Measurements from ENCODE around the gene GNAT2.

Gene GNAT2

DNA sequence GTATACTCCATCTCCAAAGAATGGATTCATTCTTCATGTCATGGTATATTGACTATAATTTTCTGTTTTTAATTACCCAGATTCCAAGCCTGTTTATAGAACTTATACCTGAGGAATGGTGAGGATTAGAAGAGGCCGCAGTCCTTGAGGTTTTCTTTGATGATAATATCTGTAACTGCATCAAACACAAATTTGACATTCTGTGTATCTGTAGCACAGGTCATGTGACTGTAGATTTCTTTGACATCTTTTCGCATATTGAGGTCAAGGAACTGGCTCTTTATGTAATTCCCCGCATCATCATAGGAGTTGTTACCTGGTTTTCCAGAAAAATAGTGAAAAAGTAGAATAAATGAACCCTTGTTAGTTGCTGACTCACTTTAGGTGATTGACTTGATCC is 16.2 kb downstream of the GNAT2 start:
- no peak for DNase-seq

DNA sequence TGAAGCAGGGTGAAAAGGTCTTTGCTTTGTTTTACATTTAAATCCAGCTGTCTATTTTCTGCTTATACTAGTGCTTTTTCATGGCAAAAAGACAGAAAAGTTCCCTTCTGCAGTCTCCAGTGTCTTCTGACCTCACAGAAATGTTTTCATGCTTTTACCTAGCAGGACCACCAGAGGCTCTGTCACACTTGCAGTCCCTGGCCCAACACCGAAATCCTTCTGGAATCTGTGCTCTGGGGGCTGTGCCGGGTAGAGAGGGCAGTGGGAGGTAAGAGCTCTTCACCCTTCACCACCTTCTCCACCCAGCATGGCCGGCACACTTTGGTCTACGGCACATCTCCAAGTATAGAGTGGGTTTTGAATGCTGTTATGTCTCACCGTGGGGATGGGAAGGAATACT is 20.8 kb downstream of the GNAT2 start:
- peak; percentile 39 for DNase-seq

DNA sequence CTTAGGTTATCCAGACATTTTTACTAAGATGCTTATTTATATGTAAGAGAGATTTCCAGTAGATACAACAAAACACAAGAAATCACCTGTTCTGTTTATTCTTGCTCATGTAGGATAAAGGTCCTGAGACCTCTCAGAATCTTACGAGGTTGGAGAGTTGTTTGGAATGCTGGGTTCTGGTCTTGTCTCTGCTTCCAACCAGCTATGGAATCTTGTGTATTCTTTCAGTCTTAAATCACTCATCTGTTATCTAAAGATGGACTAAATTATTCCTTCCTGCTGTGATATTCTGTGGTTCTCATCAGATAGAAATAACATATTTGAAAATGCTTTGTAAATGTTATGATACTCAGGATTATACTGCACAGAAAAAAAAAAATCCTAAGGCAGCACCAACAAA is 21.3 kb downstream of the GNAT2 start:
- no peak for DNase-seq

DNA sequence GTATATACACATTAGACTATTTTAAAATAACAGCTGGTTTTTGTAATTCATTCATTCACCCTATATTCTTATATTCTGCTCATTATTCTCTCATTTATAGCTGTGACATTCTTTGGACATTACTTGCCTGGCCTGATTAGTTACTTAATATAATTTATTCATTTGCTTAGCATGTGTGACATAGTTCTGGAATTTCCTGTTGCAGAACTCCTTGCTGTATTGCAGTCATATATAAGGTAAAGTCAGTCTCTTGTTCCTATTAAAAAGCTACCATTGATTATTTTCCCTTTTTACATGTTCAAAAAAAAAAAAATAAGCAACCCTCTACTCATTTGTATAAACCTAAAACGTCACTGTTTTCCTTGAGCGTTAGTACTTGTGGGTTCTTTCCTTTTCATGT is 23.9 kb downstream of the GNAT2 start:
- no peak for DNase-seq

DNA sequence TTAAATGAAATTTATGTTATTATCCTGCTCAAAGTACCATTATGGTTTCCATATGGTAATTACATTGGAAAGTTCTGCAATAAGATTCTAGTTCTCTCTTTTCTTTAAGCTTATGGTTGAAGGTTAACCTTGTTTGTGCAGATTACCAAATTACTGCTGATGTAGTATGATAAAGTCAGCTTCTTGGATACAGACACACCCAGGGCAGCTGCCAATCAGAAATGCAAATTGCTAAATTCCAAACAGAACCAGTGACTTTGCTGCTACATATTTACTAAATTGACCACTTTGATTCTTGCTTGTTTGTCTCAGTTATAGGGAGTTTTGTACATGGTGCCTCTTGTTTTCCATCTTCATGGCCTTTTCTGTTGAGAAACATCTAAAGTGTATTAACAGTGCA is 26.5 kb downstream of the GNAT2 start:
- DNase-seq = peak; percentile 28

DNA sequence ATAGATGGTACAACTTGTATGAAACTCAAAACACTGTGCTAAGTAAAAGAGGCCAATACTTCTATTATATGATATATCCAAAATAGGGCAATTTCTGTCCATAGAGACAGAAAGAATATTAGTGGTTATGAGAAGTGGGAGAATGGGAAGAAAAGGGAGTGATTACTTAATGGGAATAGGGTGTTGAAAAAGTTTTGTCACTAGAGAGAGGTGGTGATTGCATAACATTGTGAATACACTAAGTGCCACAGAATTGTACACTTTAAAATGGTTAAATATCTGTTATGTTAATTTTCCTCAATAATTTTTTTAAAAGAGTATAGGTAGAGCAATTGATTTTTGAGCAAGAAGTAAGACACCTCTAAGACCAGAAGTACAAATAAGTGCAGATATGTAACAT is 29.7 kb downstream of the GNAT2 start:
- no peak for DNase-seq

DNA sequence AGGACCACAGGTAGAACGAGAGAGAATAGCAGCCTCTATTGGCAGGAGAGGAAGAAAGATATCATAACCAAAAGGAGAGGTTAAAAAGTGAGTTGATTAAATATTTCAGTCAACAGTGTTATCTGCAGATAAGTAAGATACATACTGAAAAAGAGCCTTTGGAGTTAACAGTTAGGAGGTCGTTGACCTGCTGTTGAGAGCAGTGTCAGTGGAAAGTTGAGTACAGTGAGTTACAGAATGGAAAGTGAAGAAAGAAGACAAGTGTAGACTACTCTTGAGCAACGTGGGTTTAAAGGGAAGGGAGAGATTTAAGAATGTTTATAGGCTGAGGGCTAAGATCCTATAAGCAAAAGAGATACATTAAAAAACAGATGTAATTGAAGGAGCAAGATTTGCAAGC is 30.2 kb downstream of the GNAT2 start:
- no peak for DNase-seq

DNA sequence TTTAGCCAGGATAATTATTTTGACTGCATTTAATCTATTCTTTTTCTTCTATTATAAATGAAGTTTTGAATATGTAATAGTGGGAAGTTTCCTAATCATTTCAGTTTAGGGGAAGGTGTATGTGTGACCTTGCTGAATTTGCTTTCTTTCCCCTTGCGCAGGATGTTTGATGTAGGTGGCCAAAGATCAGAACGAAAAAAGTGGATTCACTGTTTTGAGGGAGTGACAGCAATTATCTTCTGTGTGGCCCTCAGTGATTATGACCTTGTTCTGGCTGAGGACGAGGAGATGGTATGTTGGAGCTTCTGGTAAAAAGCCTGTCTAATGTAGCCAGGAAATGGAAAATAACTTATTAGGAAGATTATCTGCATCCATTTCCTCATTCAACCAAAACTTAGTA is 33.4 kb downstream of the GNAT2 start:
- no peak for DNase-seq

DNA sequence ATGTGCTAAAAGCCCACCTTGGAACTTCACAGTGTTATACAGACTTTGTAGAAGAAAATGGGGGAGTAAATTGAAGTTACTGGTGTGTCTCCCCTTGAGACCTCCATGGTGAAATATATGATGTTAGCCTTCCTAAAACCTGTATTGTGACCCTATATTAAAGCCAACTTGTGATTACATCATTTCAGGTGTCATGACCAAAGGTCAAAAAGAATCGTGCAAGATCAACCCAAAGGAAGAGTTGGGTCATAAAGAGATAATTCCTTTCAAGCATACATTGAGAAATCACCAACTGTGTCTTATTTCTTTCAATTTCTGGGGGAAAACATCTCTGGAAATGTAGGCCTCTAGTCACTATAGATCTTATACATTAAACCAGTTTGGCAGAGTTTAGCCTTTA is 34.6 kb downstream of the GNAT2 start:
- DNase-seq = no peak

DNA sequence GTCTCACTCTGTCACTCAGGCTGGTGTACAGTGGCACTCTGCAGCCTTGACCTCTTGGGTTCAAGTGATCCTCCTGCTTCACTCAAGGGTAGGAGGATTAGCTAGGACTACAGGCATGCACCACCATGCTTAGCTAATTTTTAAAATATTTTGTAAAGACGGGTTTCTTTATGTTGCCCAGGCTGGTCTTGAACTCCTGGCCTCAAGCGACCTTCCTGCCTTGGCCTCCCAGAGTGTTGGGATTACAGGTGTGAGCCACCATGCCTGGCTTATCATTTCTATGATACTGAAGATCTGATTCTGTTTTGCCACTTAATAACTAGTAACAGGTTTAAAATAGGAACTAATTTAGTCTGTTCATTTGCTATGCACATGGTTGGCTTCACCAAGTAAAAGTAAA is 37.4 kb downstream of the GNAT2 start:
- DNase-seq = no peak

DNA sequence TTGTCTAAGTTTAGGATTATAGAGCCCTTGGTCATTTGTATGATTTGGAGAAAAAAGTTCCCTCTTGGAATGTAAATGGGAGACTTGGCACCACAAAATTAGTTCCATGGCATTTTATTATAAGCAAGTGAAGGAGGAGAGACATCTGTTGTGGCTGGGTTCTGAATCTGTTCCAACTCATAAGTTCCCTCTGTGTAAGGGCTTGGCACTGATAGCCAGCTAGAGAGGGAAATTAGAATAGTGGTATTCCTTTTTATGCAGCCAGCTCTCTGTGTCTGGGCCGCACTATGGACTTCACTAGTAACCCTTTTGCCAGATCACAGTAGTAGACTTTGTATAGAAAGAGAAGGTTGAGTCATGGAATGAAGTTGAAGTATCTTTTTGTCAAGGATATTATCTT is 39.9 kb downstream of the GNAT2 start:
- DNase-seq = no peak

DNA sequence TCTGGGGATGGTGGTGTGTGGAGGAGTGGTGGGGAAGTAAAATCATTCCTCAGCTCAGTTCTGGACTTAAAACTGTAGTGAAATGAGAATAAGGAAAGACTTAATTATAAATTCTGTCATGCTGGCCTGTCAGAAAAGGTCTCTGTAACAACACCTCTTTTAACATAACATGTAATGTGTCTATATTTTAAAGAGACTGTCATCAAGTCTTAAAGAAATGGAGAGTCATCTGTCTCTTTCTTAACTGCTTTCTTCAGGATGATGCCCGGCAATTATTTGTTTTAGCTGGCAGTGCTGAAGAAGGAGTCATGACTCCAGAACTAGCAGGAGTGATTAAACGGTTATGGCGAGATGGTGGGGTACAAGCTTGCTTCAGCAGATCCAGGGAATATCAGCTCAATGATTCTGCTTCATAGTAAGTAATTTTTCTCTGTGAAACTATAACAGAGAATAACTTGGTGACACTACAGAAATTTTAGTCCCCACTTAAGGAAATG is 40.4 kb downstream of the GNAT2 start:
- no peak for DNase-seq

DNA sequence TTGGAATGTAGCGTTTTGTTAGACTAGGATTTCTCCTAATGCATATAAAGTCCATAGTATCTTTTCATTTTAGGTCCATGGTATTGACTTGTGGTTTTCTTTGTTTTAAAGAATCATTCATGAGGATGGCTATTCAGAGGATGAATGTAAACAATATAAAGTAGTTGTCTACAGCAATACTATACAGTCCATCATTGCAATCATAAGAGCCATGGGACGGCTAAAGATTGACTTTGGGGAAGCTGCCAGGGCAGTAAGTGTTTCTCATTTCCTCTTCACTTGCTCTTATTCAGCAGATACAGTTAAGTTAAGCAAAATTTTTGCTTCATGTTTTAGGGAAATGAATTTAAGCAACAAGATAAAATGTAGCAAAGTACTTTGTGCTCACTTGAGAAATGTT is 45.6 kb downstream of the GNAT2 start:
- peak; percentile 50 for DNase-seq

DNA sequence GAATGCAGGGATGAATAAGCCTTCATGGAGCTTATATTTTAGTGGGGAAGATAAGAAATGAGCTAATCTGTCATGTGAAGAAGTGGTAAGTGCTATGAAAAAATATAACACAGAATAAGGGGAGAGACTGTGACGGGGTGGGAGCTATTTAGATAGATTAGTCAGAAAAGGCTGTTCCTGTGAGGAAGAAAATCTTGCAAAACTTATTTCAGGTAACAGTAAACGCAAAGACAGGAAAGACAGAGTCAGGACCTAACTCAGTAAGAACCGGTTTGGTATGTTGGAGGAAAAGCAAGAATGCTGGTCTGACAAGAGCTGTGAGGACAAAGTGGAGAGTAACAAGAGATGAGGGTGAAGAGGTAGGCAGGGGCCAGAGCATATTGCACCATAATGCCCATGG is 49.0 kb downstream of the GNAT2 start:
- no peak for DNase-seq

DNA sequence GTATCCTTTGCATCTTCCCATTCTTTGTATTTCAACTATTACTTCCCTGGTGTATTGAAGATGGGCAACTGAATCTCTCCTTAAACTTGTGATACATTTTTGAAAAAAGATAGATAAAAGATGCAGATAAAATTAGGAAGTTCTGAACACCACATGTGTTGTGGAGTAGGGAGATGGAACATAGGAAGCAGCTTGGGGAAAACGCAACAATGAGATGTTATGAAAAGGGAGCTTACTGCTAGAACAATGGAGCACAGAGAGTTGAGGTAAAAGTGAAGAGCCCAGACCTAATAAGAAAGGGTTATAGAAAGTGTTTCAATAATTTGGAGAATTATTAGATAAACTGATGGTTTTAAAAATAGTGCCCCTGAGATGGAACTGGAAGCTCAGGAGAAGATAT is 50.1 kb downstream of the GNAT2 start:
- no peak for DNase-seq

DNA sequence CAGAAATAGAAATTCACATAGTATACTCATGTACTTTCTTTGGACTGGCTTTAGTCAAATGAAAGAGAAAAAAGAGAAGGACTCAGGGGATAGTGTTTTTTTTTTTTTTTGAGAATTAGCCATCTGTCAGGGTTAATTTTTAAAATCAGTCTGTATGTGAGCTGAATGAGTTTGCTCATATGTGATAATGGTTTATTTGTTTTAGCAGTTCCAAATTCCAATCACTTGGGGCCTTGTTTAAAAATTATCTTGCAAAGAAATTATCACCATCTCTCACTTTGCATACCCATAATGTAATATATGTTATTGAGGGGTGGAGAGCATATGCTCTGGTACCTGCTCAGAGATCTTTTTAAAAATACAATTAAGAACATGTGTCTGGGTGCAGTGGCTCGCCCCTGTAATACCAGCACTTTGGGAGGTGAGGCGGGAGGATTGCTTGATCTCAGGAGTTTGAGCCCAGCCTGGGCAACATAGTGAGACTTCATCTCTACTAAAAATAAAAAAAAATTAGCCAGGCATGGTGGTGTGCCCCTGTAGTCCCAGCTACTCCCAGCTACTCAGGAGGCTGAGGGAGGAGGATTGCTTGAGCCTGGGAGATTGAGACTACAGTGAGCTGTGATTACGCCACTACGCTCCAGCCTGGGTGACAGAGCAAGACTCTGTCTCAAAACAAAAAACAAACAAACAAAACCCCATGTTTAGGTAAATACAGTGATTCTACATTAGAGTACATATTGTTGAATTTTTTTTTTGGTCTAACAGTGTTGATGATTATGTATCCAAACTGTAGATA is 51.3 kb downstream of the GNAT2 start:
- DNase-seq = no peak

DNA sequence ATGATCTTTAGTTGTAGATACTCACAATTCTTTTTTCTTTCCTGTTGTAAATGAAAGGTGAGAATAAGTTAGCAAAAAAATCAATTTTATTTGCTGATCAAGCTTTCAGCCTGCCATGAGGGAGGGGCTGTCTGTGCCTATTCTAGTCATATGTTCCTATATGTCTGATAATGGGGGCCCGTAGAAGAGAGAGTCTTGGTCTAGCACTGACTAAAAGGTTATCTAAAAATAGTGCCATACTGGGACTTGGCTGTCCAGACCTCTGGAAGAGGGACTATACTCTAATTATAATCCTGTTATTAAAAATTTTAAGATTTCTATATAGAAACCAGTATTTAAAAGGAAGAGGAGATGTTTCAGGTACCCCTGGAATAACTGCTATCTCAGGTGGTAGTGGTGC is 52.4 kb downstream of the GNAT2 start:
- no peak for DNase-seq

DNA sequence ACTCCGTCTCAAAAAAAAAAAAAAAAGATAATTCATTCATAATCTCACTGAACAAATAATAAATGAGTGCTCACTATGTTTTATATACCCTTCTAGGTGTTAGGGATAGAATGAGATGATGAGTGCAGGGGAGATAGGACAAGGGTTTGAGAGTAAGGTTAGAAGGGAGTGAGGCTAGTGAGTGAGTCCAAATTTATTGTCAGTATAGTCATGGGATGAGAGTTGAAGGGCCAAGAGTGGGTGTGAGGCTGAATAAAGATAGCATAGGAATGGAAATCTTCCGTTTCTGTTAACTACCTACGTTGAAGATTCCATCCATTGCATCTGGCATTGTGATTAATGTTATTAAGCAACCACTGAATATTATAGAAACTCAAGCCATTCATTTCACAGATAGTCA is 54.2 kb downstream of the GNAT2 start:
- DNase-seq = no peak

DNA sequence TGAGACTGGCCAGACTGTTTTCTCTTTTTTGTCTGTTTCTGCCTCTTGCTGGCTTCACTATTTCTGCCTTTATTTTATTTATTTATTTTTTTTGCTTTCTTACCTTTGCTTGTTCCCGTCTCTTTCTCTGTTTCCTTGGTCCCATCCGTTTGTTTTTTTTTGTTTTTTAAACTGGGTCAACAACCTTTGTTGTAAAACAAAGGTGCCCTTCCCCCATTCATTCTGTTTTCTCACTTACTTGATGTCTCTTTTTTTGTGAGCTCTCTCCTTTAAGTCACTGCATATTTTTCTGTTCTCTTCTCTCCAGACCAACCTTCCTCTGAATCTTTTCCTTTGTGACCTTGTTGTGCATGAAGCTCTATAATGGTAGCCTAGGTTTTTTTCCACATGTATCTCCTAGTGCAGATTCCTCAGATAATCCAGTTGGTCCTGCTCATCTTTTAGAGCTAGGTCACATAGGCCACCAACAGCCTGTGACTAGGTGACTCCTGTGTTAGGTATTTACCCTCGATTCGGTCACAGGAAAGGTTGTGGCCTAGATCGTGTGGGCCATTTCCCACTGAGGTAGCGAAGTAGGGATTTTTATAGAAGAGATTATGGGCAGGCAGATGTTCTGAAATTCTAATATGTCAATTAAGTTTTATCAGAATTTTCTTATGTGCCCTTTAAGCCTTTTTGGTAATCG is 55.1 kb downstream of the GNAT2 start:
- no peak for DNase-seq

DNA sequence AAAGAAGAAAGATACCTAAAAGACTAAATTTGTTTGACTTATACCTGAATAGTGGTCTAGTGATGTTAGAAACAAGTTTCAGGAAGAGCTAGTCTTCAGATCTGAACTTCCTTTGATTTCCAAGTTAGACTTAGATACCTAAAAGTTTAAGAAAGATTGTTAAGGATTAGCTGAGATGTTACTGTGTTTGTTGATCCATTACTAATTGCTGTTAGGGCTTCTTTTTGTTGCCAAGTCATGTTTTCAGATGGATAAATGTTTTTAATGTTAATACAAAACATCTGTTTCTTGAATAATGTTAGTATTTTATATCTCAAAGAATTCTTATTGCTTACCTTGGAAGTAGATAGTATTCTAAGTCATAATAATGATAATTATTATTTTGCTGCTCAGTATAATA is 59.4 kb downstream of the GNAT2 start:
- no peak for DNase-seq

DNA sequence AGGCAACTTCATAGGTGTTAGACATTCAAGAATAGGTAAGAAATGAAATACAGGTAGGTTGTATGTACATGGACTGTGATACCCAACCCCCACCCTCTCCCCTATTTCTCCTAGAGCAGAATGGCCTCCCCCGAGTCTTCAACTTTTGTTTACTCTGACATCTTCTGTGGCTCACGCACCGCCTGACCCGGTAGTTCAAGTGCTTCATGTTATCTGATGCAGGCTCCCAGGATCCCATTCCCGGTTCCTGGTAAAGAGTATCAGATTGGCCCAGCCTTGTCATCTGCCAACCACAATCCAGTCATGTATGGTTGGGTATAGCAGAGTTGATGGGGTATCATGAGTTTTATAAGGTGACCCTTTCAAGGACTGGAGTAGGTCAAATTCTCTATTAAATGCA is 61.9 kb downstream of the GNAT2 start:
- DNase-seq = no peak

DNA sequence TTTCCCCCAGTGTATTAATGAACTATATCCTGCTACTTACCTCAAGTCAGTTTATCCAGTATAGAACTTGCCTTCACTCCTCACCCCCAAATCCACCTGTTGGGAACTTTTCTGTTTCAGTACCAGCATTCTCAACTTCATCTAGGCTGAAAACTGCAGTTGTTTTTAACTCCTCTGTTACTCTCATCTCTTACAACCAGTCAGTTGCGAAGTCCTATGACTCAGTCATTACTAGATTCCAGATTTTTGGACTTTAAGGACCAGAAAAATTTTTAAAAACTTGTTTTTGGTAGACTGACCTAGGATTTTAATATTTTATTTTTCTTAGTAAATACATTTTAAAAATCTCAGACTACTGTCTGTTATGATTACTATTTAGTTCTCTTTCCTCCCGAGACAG is 62.9 kb downstream of the GNAT2 start:
- DNase-seq = no peak
